Testis (tissue), 3 donors: ENCODE data around the gene FOXO6. TPM values are rescaled to one million over a fixed set of nuclear protein-coding genes. Genes with fewer than 3 reads are reported as not detected.

Source experiments
- DNase-seq: peaks from one replicate; pipeline ENCODE4 v3.0.0-alpha.2; 2019
- H3K27ac ChIP-seq, 2 donors: fragments of 200-600 bp; sonication (generic); one replicate each; pipeline ENCODE4 v1.5.1; 2019
- H3K27me3 ChIP-seq: fragments of 200-600 bp; sonication (generic); one replicate; pipeline ENCODE4 v1.5.1; 2019
- H3K36me3 ChIP-seq: fragments of 200-600 bp; sonication (generic); one replicate; pipeline ENCODE4 v1.5.1; 2017; ENCODE audit warnings: low read depth; ENCODE audit errors: missing control alignments
- H3K4me1 ChIP-seq: fragments of 200-600 bp; sonication (generic); one replicate; pipeline ENCODE4 v1.5.1; 2019
- H3K4me3 ChIP-seq, 2 donors: fragments of 200-600 bp; sonication (generic); one replicate each; pipeline ENCODE4 v1.5.1; 2017 to 2019
- H3K9me3 ChIP-seq: fragments of 200-600 bp; sonication (generic); one replicate; pipeline ENCODE4 v1.5.1; 2017
- CTCF ChIP-seq, 3 experiments: fragments of 450-650 bp in 2 of 3; fragments of 200-600 bp in 1 of 3; sonication (generic) in 1 of 3; IDR thresholded peaks; one replicate each; pipeline ENCODE4 v1.5.1; 2016 to 2019; ENCODE audit warnings: antibody characterized with exemption in 3 of 3, mild to moderate bottlenecking in 2 of 3, moderate library complexity in 1 of 3
- POLR2A ChIP-seq: fragments of 450-650 bp; IDR thresholded peaks from one replicate; pipeline ENCODE4 v1.6.1; 2017; ENCODE audit warnings: antibody characterized with exemption, mild to moderate bottlenecking, moderate library complexity
- WGBS, 2 donors: methylation state at CpG; one replicate each; pipeline ENCODE4 v1.1.5; 2018; 5-methylcytosine and 5-hydroxymethylcytosine counted together
- intact Hi-C: fragments of 100-400 bp; cut with DNase I; formaldehyde crosslinking; loops from one replicate; pipeline ENCODE4 v1.15.1; 2023; ENCODE audit warnings: low total_unique reads
- polyA plus RNA-seq: library from polyadenylated mRNA; stranded (reverse); fragments of 350-450 nt; fragmentation: Illumina TruSeq; extraction: RNeasy Lipid Tissue Mini Kit (QIAGEN cat#74804); gene quantifications from one replicate; pipeline ENCODE4 v1.2.3, GENCODE V29; 2014; ENCODE audit warnings: low read depth, low replicate concordance; ENCODE audit not compliant: insufficient read depth
- total RNA-seq, 2 donors: library from RNA; depleted of rRNA; stranded (reverse); fragments of >200 nt; gene quantifications; one replicate each; pipeline ENCODE4 v1.2.3, GENCODE V29; 2016

FOXO6 gene
- total and polyA plus RNA-seq, 3 donors from 2014 or later, result 2.4 to 4.5 (median 3.8) TPM

DNA sequence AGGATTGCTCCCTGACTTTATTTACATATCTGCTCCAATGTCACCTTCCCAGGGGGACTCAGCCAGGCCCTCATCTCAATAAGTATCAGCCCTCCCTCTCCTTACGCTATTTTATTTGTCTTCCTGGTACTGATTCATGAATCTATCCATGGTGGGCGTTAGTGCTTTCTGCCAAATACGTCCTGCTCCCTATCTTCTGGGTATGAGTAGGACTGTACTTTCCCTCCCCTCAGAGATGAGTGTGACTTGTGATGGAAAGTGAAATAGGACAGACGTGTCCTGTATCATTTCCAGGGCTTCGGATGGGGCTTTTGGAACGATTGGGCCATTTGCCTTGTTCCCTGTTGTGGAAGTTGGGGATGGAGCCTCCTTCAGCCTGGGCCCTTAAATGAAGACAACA is 47.5 kb downstream of the FOXO6 start:
- no peak for DNase-seq
- intact Hi-C loops, result no loop called here
- no peaks in the 10 kb centered on the region for H3K36me3 ChIP-seq
- H3K9me3 ChIP-seq, result no peaks in the 10 kb centered on the region
- H3K27me3 ChIP-seq, result no peaks in the 10 kb centered on the region
- no peak overlapping the region for H3K4me3 ChIP-seq
- 83 to 92% methylated on average over 6 of the region's 6 CpGs for WGBS, 2 donors
- no peaks in the 10 kb centered on the region for H3K4me1 ChIP-seq
- H3K27ac ChIP-seq, result no peak overlapping the region
- no peak for TF ChIP-seq CTCF (IDR thresholded peaks at IDR 0.05)
- TF ChIP-seq POLR2A, result no peak

DNA sequence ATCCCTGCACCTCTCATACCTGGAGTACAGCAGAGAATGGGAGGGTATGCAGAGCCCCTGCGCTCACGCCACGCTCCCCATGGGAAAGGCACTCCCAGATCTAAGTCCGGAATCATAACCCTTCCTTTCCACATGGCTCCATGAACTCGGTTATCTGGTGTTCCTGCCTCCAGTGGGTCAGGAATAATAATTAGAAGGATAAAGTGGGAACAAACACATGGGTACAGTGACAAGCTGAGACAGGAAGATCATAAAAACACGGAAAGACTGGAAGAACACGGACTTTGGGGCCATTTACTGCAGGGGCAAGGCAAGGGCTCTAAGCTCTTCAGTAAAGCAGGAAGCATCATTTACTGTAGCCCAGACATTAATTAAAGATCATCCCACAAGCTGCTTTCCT is 48.6 kb downstream of the FOXO6 start:
- TF ChIP-seq POLR2A, result no peak
- TF ChIP-seq CTCF (IDR thresholded peaks at IDR 0.05), result no peak
- no peak overlapping the region for H3K27ac ChIP-seq
- H3K4me3 ChIP-seq, result no peak overlapping the region
- H3K4me1 ChIP-seq, result no peaks in the 10 kb centered on the region
- no peaks in the 10 kb centered on the region for H3K9me3 ChIP-seq
- intact Hi-C loops, result no loop called here
- H3K27me3 ChIP-seq, result no peaks in the 10 kb centered on the region
- WGBS, 2 donors, result 79 to 84% methylated on average over 7 of the region's 7 CpGs
- no peak for DNase-seq
- no peaks in the 10 kb centered on the region for H3K36me3 ChIP-seq

DNA sequence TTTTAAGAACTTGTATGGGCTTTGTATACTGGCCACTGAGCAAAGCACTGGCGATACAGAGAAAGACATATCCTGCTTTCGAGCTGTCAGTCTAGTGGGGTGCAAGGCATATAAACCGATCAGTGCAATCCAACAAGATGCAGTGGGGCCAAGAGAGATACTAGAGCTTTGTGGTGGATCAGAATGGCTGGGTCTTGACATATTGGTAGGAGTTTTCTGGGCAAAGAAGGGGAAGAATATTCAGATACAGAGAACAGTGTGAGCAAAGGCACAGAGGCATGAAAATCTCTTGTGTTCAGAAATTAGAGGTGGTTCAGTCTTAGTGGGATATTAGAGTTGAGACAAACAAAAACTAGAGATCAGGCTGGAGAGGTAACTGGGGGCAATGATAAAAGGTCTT is 49.2 kb downstream of the FOXO6 start:
- intact Hi-C loops, result no loop called here
- no peak for DNase-seq
- no peak for TF ChIP-seq CTCF (IDR thresholded peaks at IDR 0.05)
- TF ChIP-seq POLR2A, result no peak
- no peaks in the 10 kb centered on the region for H3K36me3 ChIP-seq
- H3K9me3 ChIP-seq, result no peaks in the 10 kb centered on the region
- no peak overlapping the region for H3K27ac ChIP-seq
- no peak overlapping the region for H3K4me3 ChIP-seq
- no peaks in the 10 kb centered on the region for H3K27me3 ChIP-seq
- 94% methylated on average over 3 of the region's 3 CpGs for WGBS, 2 donors
- no peaks in the 10 kb centered on the region for H3K4me1 ChIP-seq

- Histone ChIP-seq H3K36me3 (no peaks in the 10 kb centered on the region), H3K27me3 (no peaks in the 10 kb centered on the region), H3K4me3 (no peak overlapping the region), H3K27ac (no peak overlapping the region), H3K4me1 (no peaks in the 10 kb centered on the region), H3K9me3 (no peaks in the 10 kb centered on the region)
- intact Hi-C loops, result no loop called here
- TF ChIP-seq POLR2A, result no peak
- TF ChIP-seq CTCF (IDR thresholded peaks at IDR 0.05), result no peak
- WGBS, 2 donors, result 93 to 100% methylated on average over 3 of the region's 3 CpGs
- DNase-seq, result no peak
Observed at GRCh38 chr1:41411229-41411628, 50.0 kb downstream of the FOXO6 start.

DNA sequence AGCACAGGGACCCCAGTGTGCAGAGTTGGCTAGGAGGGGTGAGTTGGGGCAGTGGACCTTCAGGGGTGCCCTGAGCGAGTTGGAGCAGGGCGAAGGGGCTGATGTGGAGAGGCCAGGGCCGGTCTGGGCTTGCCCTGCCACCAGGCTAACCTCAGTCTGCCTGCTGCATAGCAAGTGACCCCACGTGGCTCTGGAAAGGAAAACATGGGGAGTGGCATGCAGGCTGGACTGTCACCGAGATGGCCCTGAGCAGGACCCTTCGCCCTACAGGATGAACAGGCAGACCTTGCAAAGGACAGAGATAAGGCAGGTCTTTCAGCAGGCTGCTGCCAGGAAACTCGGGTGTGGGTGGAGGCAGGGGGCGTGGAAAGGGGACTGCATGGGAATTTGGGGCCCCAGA is 51.5 kb downstream of the FOXO6 start:
- Histone ChIP-seq H3K27ac (no peak overlapping the region), H3K9me3 (no peaks in the 10 kb centered on the region), H3K4me3 (no peak overlapping the region), H3K27me3 (no peaks in the 10 kb centered on the region), H3K36me3 (no peaks in the 10 kb centered on the region), H3K4me1 (no peaks in the 10 kb centered on the region)
- no peak for DNase-seq
- intact Hi-C loops, result no loop called here
- WGBS, 2 donors, result 57 to 66% methylated on average over 7 to 8 of the region's 8 CpGs
- TF ChIP-seq CTCF (IDR thresholded peaks at IDR 0.05), result no peak
- TF ChIP-seq POLR2A, result no peak
